Pancreas (tissue), 10 donors: Measurements from ENCODE around the gene CAPS2. TPM values are rescaled to one million over a fixed set of nuclear protein-coding genes. Genes with fewer than 3 reads are reported as not detected.
"Not testable (repeated sequence)": the region's sequence is repeated elsewhere in the genome, so short reads cannot be mapped to it uniquely, and the experiment has no call there.

Experiments used
- ATAC-seq, 4 donors: fragments of 200-7000 bp; cut with Tn5 transposase; one replicate each; pipeline versions ENCODE4 v1.8.0 to v1.9.1; 2020; ENCODE audit warnings: mild to moderate bottlenecking in 4 of 4, moderate library complexity in 4 of 4
- DNase-seq, 6 donors: peaks; one replicate each; pipeline ENCODE4 v3.0.0-alpha.2; 2020
- FAIRE-seq: peaks from 2 replicates; lab custom pipeline; 2012; peaks lifted over from hg19 to GRCh38; lab: Jason Lieb, UNC
- H3K27ac ChIP-seq, 4 donors: fragments of 200-600 bp; sonication (generic); 1 replicate in 3 of 4; 2 replicates in 1 of 4; pipeline versions ENCODE4 v1.5.0 to v1.8.0; 2020
- H3K27me3 ChIP-seq, 4 donors: fragments of 200-600 bp; one replicate each; pipeline ENCODE4 v1.8.0; 2021
- H3K36me3 ChIP-seq, 3 donors: fragments of 200-600 bp; sonication (generic) in 1 of 3; one replicate each; pipeline versions ENCODE4 v1.5.0 to v1.8.0; 2020 to 2021
- H3K4me1 ChIP-seq, 3 donors: fragments of 200-600 bp; one replicate each; pipeline ENCODE4 v1.8.0; 2021
- H3K4me3 ChIP-seq, 4 donors: fragments of 200-600 bp; sonication (generic) in 2 of 4; one replicate each; pipeline versions ENCODE4 v1.5.0 to v1.8.0; 2020 to 2021
- H3K9me3 ChIP-seq, 4 donors: fragments of 200-600 bp; one replicate each; pipeline ENCODE4 v1.8.0; 2021
- WGBS, 2 donors: extraction: QIAGEN DNeasy Blood & Tissue Kit; methylation state at CpG; one replicate each; pipeline ENCODE4 v1.1.7; 2013; 5-methylcytosine and 5-hydroxymethylcytosine counted together
- intact Hi-C, 3 donors: fragments of 100-400 bp; cut with DNase I; formaldehyde crosslinking; loops; one replicate each; pipeline versions ENCODE4 v1.11.1 to v1.14.2; 2022
- polyA plus RNA-seq, 2 donors: library from polyadenylated mRNA; stranded (reverse); fragments of 200-250 nt; gene quantifications; one replicate each; pipeline ENCODE4 v1.2.3, GENCODE V29; 2013
- total RNA-seq, 6 donors: library from RNA; stranded (reverse); fragmentation: NEBNext Ultra II Directional in 4 of 6; extraction: Animal tissue kit (Norgen Biotek cat#: 25700) in 4 of 6; gene quantifications; one replicate each; pipeline versions ENCODE4 v1.2.1 to v1.2.4, GENCODE V29; 2021 to 2023
- TF ChIP-seq, protein P1 (sequence below), 4 donors: fragments of 200-600 bp; sonication (generic) in 3 of 4; IDR thresholded peaks; one replicate each; pipeline versions ENCODE4 v1.5.0 to v1.8.0; 2021; ENCODE audit warnings: antibody characterized with exemption in 4 of 4
- donor health status: healthy with polysubstance abuse.
- donor health status: DM: no; HTN: no; CAD: no; lungs with moderate emphysema.
- donor health status: DM: no; HTN: no; CAD: no.
- donor health status: control.
- donor health status: control.
- donor health status: Bipolar disorder and iron deficiency.
- donor health status: DM: yes; HTN: yes; CAD: no.
- donor health status: DM: no; HTN: no; CAD: no.
- donor health status: DM: no; HTN: no; CAD: no.
- donor health status: DM: yes; HTN: yes; CAD: no.

CAPS2 gene
- total and polyA plus RNA-seq, 8 donors, result 1.7 to 5.7 (median 3.0) TPM

DNA sequence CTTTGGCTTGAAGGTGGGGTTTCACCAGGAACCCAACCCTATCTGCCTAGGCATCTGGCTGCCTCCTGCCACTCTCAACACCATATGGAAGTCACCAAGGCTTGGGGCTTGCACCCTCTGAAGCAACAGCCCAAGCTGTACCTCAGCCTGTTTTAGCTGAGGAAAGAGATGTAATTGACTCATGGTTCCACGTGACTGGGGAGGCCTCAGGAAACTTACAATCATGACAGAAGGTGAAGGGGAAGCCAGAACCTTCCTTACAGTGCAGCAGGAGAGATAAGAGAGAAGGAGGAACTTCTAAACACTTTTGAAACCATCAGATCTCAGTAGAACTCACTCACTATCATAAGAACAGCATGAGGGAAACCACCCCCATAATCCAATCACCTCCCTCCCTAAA lies 31.3 kb upstream of the CAPS2 start:
- Histone ChIP-seq H3K36me3 (no peaks in the 10 kb centered on the region), H3K4me3 (no peak overlapping the region), H3K9me3 (no peaks in the 10 kb centered on the region), H3K27me3 (no peaks in the 10 kb centered on the region), H3K27ac (no peak overlapping the region), H3K4me1 (no peaks in the 10 kb centered on the region)
- no peak for DNase-seq
- no peak for FAIRE-seq
- 63 to 79% methylated on average over 1 of the region's 1 CpG for WGBS, 2 donors
- TF ChIP-seq, protein P1, sequence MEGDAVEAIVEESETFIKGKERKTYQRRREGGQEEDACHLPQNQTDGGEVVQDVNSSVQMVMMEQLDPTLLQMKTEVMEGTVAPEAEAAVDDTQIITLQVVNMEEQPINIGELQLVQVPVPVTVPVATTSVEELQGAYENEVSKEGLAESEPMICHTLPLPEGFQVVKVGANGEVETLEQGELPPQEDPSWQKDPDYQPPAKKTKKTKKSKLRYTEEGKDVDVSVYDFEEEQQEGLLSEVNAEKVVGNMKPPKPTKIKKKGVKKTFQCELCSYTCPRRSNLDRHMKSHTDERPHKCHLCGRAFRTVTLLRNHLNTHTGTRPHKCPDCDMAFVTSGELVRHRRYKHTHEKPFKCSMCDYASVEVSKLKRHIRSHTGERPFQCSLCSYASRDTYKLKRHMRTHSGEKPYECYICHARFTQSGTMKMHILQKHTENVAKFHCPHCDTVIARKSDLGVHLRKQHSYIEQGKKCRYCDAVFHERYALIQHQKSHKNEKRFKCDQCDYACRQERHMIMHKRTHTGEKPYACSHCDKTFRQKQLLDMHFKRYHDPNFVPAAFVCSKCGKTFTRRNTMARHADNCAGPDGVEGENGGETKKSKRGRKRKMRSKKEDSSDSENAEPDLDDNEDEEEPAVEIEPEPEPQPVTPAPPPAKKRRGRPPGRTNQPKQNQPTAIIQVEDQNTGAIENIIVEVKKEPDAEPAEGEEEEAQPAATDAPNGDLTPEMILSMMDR (IDR thresholded peaks at IDR 0.05), result no peak
- intact Hi-C loops, result no loop called here
- no peak for ATAC-seq

DNA sequence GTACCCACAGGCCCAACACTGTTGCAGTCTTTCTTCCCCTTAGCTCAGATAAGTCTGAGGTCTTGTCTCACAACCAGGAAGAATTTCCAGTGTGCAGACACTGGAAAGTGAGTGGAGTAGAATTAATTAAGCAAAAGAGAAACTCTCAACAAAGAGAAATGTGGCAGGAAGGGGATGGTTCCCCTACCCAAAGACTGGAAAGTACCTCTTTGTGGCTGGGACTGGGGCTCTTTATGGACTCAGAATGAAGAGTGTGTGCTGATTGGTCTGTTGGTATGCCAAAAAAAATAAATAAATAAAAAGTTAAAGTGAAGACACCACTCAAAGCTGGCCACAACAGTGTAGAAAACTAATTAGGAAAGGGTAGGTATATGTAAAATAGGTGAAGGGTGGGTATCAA lies 30.8 kb upstream of the CAPS2 start:
- Histone ChIP-seq H3K9me3 (no peaks in the 10 kb centered on the region), H3K36me3 (no peaks in the 10 kb centered on the region), H3K27me3 (no peaks in the 10 kb centered on the region), H3K4me1 (no peaks in the 10 kb centered on the region), H3K27ac (no peak overlapping the region), H3K4me3 (no peak overlapping the region)
- DNase-seq (no peak), ATAC-seq (no peak), FAIRE-seq (no peak)
- TF ChIP-seq, protein P1 (IDR thresholded peaks at IDR 0.05), result no peak
- intact Hi-C loops, result no loop called here

DNA sequence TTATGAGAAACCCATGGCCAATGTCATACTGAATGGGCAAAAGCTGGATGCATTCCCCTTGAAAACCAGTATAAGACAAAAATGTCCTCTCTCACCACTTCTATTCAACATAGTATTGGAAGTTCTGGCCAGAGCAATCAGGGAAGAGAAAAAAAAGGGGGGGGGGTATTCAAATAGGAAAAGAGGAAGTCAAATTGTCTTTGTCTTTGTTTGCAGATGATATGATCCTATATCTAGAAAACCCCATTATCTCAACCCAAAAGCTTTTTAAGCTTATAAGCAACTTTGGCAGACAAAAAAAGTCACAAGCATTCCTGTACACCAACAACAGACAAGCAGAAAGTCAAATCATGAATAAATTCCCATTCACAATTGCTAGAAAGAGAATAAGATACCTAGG lies 23.9 kb upstream of the CAPS2 start:
- no peak for DNase-seq
- Histone ChIP-seq H3K4me3 (no peak overlapping the region), H3K27me3 (no peaks in the 10 kb centered on the region), H3K27ac (no peak overlapping the region), H3K36me3 (no peaks in the 10 kb centered on the region), H3K9me3 (no peaks in the 10 kb centered on the region), H3K4me1 (no peaks in the 10 kb centered on the region)
- TF ChIP-seq, protein P1 (IDR thresholded peaks at IDR 0.05), result no peak
- intact Hi-C loops, result no loop called here
- ATAC-seq, result no peak
- no peak for FAIRE-seq

DNA sequence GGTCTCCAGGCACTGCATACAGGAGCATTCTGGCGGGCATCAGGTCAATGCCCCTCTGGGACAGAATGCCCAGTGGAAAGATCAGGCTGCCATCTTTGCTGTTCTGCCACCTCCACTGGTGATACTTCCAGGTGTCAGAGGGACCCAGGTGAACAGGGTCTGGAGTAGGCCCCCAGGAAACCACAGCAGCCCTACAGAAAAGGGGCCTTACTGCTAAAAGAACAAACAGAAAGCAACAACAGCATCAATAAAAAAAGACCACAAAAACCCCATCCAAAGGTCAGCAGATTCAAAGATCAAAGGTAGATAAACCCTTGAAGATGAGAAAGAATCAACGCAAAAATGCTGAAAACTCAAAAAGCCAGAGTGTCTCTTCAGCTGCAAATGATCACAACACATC lies 20.3 kb upstream of the CAPS2 start:
- ATAC-seq (no peak), FAIRE-seq (no peak), DNase-seq (no peak)
- H3K4me3 ChIP-seq, result no peak overlapping the region
- H3K27ac ChIP-seq, result no peak overlapping the region
- TF ChIP-seq, protein P1 (IDR thresholded peaks at IDR 0.05), result no peak
- 77 to 89% methylated on average over 2 of the region's 2 CpGs for WGBS, 2 donors
- intact Hi-C loops, result no loop called here
- H3K9me3 ChIP-seq, result no peaks in the 10 kb centered on the region
- no peaks in the 10 kb centered on the region for H3K36me3 ChIP-seq
- no peaks in the 10 kb centered on the region for H3K4me1 ChIP-seq
- no peaks in the 10 kb centered on the region for H3K27me3 ChIP-seq

DNA sequence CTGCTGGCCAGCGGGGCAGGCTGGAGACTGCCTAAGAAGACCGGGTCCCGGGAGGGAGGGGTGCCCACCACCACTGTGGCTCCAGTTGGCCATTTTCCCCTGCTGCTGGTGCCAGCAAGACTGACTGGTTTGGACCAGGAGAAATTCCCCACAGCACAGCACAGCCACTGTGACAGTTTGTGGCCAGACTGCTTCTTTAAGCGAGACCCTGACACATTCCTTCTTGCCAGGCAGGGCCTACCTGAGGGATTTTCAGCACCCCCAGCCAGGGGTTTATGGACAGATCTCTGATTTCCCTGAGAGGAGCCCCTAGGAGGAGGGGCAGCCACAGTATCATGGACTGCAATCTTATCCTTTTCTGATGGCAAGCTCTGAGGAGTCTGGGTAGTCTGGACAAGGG lies 19.8 kb upstream of the CAPS2 start:
- H3K4me3 ChIP-seq, result no peak overlapping the region
- H3K27ac ChIP-seq, result no peak overlapping the region
- H3K9me3 ChIP-seq, result no peaks in the 10 kb centered on the region
- TF ChIP-seq, protein P1 (IDR thresholded peaks at IDR 0.05), result no peak
- intact Hi-C loops, result no loop called here
- no peaks in the 10 kb centered on the region for H3K27me3 ChIP-seq
- no peak for FAIRE-seq
- DNase-seq, result peak in 1 of 6 donors; percentile 20
- H3K36me3 ChIP-seq, result no peaks in the 10 kb centered on the region
- ATAC-seq, result no peak
- WGBS, 2 donors, result 90 to 91% methylated on average over 4 of the region's 4 CpGs
- H3K4me1 ChIP-seq, result no peaks in the 10 kb centered on the region

DNA sequence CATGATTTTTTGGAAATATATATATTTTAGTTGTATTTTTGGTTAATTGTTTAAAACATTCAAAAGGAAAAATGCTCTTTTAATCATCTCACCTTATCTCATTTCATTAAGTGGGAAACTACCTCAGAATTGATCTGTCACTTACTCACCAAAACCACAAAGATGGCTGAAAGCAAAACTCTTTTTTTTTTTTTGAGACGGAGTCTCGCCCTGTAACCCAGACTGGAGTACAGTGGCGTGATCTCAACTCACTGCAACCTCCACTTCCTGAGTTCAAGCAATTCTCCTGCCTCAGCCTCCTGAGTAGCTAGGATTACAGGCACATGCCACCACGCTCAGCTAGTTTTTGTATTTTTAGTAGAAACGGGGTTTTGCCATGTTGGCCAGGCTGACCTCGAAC lies 16.1 kb upstream of the CAPS2 start:
- H3K27me3 ChIP-seq, H3K36me3 ChIP-seq, H3K27ac ChIP-seq, FAIRE-seq, H3K4me1 ChIP-seq, DNase-seq, intact Hi-C loops, ATAC-seq, H3K9me3 ChIP-seq, H3K4me3 ChIP-seq: not testable (repeated sequence)
- WGBS, 2 donors, result 94 to 96% methylated on average over 6 of the region's 6 CpGs
